AG04449 (cell line): Measurements from ENCODE around the gene PLSCR3.

Experiments
- CTCF ChIA-PET: fragments of 350-600 bp; formaldehyde crosslinking; extraction: SDS; loops from one replicate; lab custom pipeline; 2021; ENCODE audit warnings: antibody characterized with exemption; lab: Yijun Ruan, JAX
- POLR2A ChIA-PET: fragments of 400-600, 350-600 bp; formaldehyde crosslinking; extraction: SDS; loops from one replicate; lab custom pipeline; 2020; ENCODE audit warnings: antibody characterized with exemption, inconsistent platforms; lab: Yijun Ruan, JAX
- DNase-seq: peaks from one replicate; pipeline ENCODE4 v3.0.0-alpha.2; 2010; ENCODE audit warnings: low read depth, low spot score
- H3K4me3 ChIP-seq: 2 replicates; pipeline ENCODE4 v1.5.1; 2011; ENCODE audit warnings: low read depth, mild to moderate bottlenecking, control low read depth, low read length
- CTCF ChIP-seq: IDR thresholded peaks from one replicate; pipeline ENCODE4 v1.5.1; 2011; ENCODE audit warnings: mild to moderate bottlenecking, moderate library complexity, low read length, control low read depth, inconsistent platforms; ENCODE audit not compliant: insufficient read depth; ENCODE audit errors: missing control alignments

Gene PLSCR3

GRCh38 chr17:7428557-7428956 is 34.2 kb upstream of the PLSCR3 start, which contains the start of gene SPEM3:
Gene SPEM3, plus strand, starts transcription at chr17:7428857. Its CDS starts 46 bp downstream, at chr17:7428903.
- no peak within 1 kb of the TSS for H3K4me3 ChIP-seq
- no peak for DNase-seq
- TF ChIP-seq CTCF = no peak
- ChIA-PET CTCF (interaction anchor here (0.6 to 0.7 kb wide), 2 partner anchors 17 to 86 kb away, joined by 3 to 4 read pairs; no protein-coding TSS in a partner anchor), POLR2A (interaction anchor here (0.6 kb wide), 1 partner anchor 8 kb away, joined by 3 read pairs; no protein-coding TSS in a partner anchor)

- no peak overlapping the region for H3K4me3 ChIP-seq
- no peak for TF ChIP-seq CTCF
- ChIA-PET POLR2A (no interaction called here), CTCF (interaction anchor here (1.4 kb wide), 1 partner anchor 133 kb away, joined by 3 read pairs; no protein-coding TSS in a partner anchor)
- DNase-seq = no peak
These were observed 33.2 kb upstream of the PLSCR3 start for GRCh38 chr17:7427549-7427948.

GRCh38 chr17:7426896-7427489 is 32.7 kb upstream of the PLSCR3 start:
- DNase-seq = no peak
- no peak for TF ChIP-seq CTCF
- CTCF ChIA-PET = interaction anchor here (1.4 kb wide), 1 partner anchor 133 kb away, joined by 3 read pairs; no protein-coding TSS in a partner anchor
- no peak overlapping the region for H3K4me3 ChIP-seq
- POLR2A ChIA-PET = no interaction called here

- CTCF ChIA-PET = interaction anchor here (3.4 kb wide), 1 partner anchor 10 kb away, joined by 10 read pairs; no protein-coding TSS in a partner anchor
- no peak for DNase-seq
- H3K4me3 ChIP-seq = no peak overlapping the region
- POLR2A ChIA-PET = no interaction called here
- TF ChIP-seq CTCF = no peak
These were observed 32.0 kb upstream of the PLSCR3 start for GRCh38 chr17:7426203-7426863.

GRCh38 chr17:7425756-7426155 is 31.4 kb upstream of the PLSCR3 start:
- no peak for TF ChIP-seq CTCF
- CTCF ChIA-PET = interaction anchor here (1.6 to 3.4 kb wide), 3 partner anchors 11 to 71 kb away, joined by 3 to 10 read pairs (median 5); partner anchors contain the start of gene TMEM95
- no peak for DNase-seq
- POLR2A ChIA-PET = no interaction called here
- no peak overlapping the region for H3K4me3 ChIP-seq

- ChIA-PET POLR2A (interaction anchor here (1.2 kb wide), 1 partner anchor 19 kb away, joined by 6 read pairs; no protein-coding TSS in a partner anchor), CTCF (interaction anchor here (1.6 to 3.4 kb wide), 3 partner anchors 11 to 70 kb away, joined by 3 to 10 read pairs (median 5); partner anchors contain the start of gene TMEM95)
- TF ChIP-seq CTCF = no peak
These were observed 31.0 kb upstream of the PLSCR3 start, which contains the start of gene SPEM2 for GRCh38 chr17:7425316-7425715. Gene SPEM2, plus strand, starts transcription at chr17:7425616. Its CDS starts 73 bp downstream, at chr17:7425689.

More at GRCh38 chr17:7425316-7425715, 31.0 kb upstream of the PLSCR3 start, which contains the start of gene SPEM2:
- H3K4me3 ChIP-seq = no peak within 1 kb of the TSS
- DNase-seq = no peak
